ENCODE results near the gene NOD1.
A peak's percentile ranks its signal among the peaks of the same experiment; 100 is the strongest.
"Not testable (repeated sequence)": the region's sequence is repeated elsewhere in the genome, so short reads cannot be mapped to it uniquely, and the experiment has no call there.

Gene NOD1

GRCh38 chr7:30504301-30505173, 26.0 kb upstream of the NOD1 start, which contains the start of gene GGCT:
GGCT (minus strand) TSS chr7:30504829; CDS start chr7:30504709, 120 bp downstream.
- DNase-seq, result peak; percentile 95

DNA sequence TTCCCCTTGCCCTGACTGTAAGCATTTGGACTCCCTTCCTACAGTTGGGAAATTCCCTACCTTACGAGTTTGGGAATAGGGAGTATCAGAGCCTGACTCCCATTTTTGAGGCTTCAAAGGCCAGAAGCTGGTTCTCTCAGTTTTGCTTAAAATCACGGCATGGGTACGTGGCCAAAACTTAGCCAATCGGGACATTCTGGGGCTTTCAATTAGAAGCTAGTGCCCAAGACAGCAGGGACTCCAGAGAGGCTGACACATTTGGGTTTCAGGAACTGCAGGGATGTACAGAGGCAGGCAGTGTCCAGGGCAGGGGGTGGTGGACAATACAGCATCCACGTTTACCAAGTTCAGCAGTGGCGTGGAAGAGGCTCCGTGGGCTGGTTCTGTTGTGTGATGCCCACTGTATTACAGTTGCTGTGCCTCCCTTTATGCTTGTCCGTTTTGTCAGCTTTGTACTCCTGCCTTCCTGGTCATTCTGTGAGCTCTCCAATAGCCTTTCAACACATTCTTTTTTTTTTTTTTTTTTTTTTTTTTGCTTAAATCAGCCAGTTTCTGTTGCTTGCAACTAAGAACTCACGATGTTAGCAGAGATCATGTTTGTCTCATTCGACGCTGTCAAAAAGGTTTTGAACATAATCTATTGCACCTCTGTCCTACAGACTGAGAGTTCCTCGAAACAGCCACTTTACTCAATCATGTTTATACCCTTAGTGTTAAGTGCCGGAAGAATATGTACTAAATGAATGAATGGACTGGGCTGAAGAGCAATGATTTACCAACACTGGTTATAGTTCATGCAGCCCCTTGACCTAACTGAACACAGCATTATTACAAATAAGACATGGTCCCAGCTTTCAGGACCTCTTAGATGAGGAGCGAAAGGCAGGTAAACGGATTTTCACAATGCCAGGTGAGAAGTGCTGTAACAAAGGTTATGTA, 25.0 kb upstream of the NOD1 start:
- DNase-seq, result no peak

DNA sequence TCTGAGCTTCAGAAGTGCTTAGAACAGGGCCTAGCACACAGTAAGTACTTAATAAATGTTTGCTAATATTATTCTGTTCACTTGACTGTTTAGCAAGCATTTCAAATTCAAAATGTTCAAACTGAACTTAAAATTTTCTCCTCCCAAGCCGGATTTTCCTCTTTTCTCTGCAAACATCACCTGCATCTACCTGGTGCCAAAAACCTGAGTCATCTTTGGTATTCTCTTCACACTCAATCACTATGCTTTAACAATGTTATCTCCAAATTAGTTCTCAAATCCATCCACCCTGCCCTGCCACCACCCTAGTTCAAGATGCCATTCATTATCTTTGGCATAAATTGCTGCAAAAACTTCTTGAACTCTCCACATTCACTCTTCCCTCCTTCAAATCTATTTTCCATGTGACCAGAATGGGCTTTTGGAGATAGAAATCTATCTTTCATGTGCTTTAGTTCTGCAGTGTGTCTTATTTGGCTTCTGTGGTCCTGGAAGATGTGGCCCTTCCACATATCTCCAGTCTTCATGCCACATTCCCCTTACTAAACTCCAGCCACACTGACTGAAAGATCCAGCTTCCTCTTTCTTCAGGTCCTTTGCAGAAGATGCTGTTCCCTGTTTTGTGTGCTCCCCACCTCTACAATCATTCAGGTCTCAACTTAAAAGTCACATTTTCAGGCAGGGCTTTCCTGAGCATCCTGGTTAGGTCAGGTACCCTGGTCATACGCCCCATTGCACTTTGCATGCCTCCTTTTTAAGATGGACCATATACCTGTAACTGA, 24.1 kb upstream of the NOD1 start:
- no peak for DNase-seq

DNA sequence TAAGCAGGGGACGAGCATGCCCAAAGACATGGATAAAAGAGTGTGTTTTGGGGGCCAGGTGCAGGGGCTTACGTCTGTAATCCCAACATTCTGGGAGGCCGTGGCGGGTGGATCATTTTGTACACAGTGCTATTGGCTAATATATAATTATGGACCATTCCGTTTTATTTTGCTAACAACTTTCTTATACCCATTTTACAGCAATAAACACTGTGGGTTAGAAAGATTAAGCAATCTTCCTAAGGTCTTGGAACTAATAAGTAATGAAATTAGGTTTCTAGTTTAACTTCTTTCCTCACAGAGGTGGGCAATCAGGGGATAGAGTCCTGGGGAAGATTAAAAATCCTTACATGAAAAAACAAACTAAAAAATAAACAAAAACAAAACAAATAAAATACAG, 22.7 kb upstream of the NOD1 start:
- DNase-seq, result no peak

GRCh38 chr7:30493228-30493627, 14.6 kb upstream of the NOD1 start:
- no peak for DNase-seq

GRCh38 chr7:30491417-30491816, 12.8 kb upstream of the NOD1 start:
- no peak for DNase-seq

DNA sequence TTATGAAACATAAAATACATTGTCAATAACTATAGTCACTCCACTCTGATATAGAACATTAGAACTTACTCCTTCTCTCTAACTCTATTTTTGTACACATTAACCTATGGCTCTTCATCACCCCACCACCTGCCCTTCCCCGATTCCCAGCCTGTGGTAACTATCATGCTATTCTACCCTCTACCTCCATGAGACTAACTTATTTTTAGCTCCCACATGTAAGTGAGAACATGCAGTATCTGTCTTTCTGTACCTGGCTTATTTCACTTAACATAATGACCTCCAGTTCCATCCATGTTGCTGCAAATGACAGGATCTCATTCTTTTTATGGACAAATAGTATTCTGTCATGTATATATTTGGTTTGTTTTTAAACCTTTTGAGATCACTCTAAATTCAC, 8.8 kb upstream of the NOD1 start:
- DNase-seq, result no peak

- no peak for DNase-seq
Observed at GRCh38 chr7:30485667-30486066, 7.1 kb upstream of the NOD1 start.

GRCh38 chr7:30481416-30481815, 2.8 kb upstream of the NOD1 start:
- not testable (repeated sequence) for DNase-seq

DNA sequence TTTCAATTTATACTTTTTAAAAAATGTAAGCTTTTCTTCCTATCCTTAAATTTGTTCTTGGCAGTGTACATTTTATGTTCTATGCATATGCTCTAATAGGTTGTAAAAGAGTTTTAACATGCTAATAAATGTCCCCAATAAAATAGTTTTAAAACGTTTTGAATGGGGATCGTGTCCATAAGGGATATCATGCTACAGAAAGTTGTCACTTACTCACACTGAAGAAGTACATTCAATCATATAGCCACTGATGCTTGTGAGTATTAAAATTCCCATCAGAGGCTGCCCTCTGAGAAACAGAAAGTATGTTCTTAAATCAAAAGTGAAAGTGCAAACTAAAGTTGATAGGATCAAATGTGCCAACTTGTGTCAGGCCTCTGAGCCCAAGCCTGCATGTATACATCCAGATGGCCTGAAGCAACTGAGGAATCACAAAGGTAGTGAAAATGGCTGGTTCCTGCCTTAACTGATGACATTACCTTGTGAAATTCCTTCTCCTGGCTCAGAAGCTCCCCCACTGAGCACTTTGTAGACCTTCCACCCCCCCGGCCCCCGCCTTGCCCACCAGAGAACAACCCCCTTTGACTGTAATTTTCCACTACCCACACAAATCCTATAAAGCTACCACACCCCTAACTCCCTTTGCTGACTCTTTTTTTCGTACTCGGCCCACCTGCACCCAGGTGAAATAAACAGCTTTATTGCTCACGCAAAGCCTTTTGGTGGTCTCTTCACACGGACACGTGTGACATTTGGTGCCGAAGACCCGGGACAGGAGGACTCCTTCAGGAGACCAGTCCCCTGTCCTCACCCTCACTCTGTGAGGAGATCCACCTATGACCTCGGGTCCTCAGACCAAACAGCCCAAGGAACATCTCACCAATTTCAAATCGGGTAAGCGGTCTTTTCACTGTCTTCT, 877 bp upstream of the NOD1 start:
- DNase-seq, result no peak

DNA sequence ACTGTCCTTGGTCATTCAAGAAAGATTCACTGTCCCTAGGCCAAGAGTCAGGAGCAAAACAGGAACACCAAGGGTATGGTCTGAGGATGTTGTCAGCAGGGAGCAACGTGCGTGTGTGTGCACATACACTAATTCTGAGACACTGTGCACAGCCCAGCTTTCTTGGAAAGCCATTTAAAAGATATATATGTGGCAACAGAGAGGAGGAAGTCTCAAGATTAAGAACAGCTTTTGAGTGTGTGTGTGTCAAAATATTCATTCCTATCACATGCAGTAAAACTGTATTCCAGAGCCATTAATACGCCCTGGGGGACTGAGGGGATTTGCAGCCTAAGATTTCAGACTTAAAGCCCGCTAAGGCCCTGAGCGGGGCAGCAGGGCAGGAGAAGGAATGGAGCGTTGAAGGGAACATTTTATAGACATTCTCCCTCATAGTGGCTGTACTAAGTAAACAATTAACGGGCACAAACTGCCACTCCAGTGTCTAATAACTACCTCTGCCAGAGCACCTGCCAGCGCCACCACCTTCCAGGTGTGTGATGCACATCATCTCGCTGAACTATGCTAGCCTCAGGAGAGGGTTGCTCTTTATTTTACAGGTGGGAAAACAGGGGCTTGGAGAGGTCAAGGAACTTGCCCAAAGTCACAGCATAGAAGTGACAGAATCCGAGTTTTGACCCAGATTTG, 2.0 kb downstream of the NOD1 start:
- no peak for DNase-seq

DNA sequence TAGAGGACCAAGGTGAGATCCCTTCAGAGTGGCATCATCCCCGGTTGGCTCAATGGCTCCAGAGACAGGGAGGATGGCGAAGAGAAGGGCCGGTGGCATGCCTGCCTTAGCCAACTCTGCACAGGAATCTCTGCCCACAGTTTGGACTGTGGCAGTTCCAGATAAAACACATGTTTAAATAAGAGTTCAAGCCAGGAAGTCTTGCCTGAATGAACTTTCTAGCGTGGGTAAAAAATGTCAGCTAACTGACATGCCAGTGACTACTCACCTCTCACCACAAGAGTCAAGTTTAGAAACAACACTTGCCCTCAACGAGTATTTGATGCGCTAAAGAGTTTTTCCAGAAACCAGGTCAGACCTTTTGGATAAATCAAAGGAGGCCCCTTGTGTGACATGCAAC, 3.0 kb downstream of the NOD1 start:
- DNase-seq, result no peak

- DNase-seq, result no peak
Observed at GRCh38 chr7:30474893-30475292, 3.7 kb downstream of the NOD1 start.

- DNase-seq, result no peak
Observed at GRCh38 chr7:30474485-30474884, 4.1 kb downstream of the NOD1 start.

- no peak for DNase-seq
Observed at GRCh38 chr7:30473903-30474302, 4.7 kb downstream of the NOD1 start.

DNA sequence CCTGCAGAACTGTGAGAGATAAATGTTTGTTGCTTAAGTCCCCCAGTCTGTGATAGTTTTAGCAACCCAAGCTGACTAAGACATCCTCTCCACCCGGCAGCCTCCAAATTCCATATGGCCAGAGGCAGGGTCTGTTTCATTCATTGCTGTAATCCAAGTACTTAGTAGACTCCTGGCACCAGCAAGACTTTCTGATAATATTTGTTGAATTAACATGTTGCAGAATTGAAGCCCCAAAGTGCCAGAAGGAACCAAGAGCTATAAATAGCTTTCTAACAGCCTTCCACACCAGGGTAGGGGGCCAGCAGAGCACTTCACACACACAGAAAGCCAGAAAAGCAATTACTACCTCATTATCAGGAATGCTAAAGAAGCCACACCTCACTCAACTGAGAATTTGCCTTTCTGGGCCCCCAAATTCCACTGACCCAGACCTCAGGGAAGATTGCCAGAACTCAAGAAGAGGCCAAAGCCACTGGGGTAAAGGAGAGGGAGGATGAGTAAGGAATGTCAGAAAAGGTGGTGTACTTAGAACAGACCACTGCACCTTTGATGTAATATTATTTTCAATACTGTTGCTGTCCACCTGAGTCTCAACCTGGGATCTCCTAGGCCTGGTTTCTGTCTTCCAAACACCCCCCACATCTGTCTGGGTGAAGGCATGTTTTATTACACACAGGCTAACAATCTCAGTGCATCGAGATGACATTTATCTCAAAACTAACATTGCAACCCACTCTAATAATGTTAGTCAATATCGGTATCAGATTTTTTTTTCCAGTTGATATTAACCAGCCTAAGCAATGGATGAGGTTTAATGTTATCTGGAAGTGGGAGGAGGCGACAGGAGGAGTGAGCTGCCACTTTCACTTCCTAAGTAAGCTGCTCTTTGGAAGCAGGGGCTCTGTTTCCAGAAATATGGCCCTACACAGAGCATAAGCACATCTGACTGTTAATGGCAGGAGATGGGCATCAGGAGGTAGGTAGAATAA, 5.5 kb downstream of the NOD1 start:
- no peak for DNase-seq

DNA sequence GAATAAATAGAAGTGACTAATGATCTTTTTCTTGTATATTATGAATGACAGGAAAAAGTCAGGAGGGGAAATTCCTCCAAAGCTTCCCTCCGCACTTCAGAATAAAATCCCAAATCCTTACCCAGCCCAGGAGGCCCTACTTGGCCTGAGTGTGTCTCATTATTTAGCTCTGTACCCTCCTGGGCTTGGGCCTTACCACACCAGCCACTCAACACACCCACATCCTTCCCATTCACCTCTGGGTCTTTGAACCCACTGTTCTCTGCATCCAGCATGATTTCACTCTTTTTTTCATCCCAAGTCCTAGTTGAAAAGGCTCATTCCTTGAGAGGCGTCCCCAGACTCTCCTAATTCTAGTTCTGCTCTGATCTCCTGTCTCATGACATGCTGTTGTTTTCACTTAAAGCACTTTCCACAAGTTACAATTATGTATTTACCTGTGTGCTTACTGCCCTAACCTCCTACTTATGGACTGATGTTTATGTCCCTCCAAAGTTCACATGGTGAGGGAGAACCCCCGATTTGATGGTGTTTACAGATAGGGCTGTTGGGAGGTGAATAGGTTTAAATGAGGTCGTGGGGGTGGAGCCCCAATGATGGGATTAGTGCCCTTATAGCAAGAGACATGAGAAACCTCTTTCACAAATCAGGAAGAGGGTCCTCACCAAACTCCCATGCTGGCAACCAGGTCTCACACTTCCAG, 6.4 kb downstream of the NOD1 start:
- DNase-seq, result no peak

- DNase-seq, result no peak
Observed at GRCh38 chr7:30471205-30471604, 7.4 kb downstream of the NOD1 start.

GRCh38 chr7:30470771-30471170, 7.8 kb downstream of the NOD1 start:
- no peak for DNase-seq

All from activated CD4-positive, alpha-beta T cell treated with anti-CD3 and anti-CD28 coated beads, Interleukin-2, amount 50 U/mL, for 1 hour (primary cell).